Colonic mucosa (tissue), 4 donors: Measurements from ENCODE around the gene SH3RF1. TPM values are rescaled to one million over a fixed set of nuclear protein-coding genes. Genes with fewer than 3 reads are reported as not detected.

Experiments
- DNase-seq: peaks from one replicate; pipeline ENCODE4 v3.0.0-alpha.2; 2020
- H3K27ac ChIP-seq: fragments of 200-600 bp; one replicate; pipeline ENCODE4 v1.8.0; 2021
- H3K27me3 ChIP-seq: fragments of 200-600 bp; one replicate; pipeline ENCODE4 v1.8.0; 2021
- H3K36me3 ChIP-seq: fragments of 200-600 bp; one replicate; pipeline ENCODE4 v1.8.0; 2021
- H3K4me1 ChIP-seq: fragments of 200-600 bp; one replicate; pipeline ENCODE4 v1.8.0; 2021; ENCODE audit warnings: mild to moderate bottlenecking
- H3K4me3 ChIP-seq: fragments of 200-600 bp; one replicate; pipeline ENCODE4 v1.8.0; 2021
- H3K9ac ChIP-seq, 2 donors: one replicate each; pipeline ENCODE4 v1.7.0; 2013; ENCODE audit warnings: control low read depth in 2 of 2, low read depth in 2 of 2, low read length in 2 of 2
- H3K9me3 ChIP-seq: fragments of 200-600 bp; one replicate; pipeline ENCODE4 v1.8.0; 2021
- CTCF ChIP-seq: fragments of 200-600 bp; IDR thresholded peaks from one replicate; pipeline ENCODE4 v1.8.0; 2022; ENCODE audit warnings: antibody characterized with exemption, mild to moderate bottlenecking
- intact Hi-C: fragments of 100-400 bp; cut with DNase I; formaldehyde crosslinking; loops from one replicate; pipeline ENCODE4 v1.14.1; 2022
- total RNA-seq, 2 donors: library from RNA; stranded (reverse); fragmentation: NEBNext Ultra II Directional in 1 of 2; extraction: Animal tissue kit (Norgen Biotek cat#: 25700) in 1 of 2; gene quantifications; one replicate each; pipeline ENCODE4 v1.2.1, GENCODE V29; 2021
- donor health status: healthy.
- donor health status: DM: no; HTN: no; CAD: no.
- donor health status: DM: no; HTN: no; CAD: no.

Gene SH3RF1
- total RNA-seq, 2 donors from 2014 or later: 50.2 to 77.1 TPM

- intact Hi-C loops: no loop called here
These were observed 222.8 kb downstream of the SH3RF1 start for GRCh38 chr4:169047956-169048355.

GRCh38 chr4:169045862-169046584 lies 224.7 kb downstream of the SH3RF1 start:
- no peaks in the 10 kb centered on the region for H3K4me1 ChIP-seq
- H3K9ac ChIP-seq: no peak overlapping the region
- DNase-seq: no peak
- intact Hi-C loops: no loop called here
- no peak overlapping the region for H3K27ac ChIP-seq
- TF ChIP-seq CTCF: no peak
- no peaks in the 10 kb centered on the region for H3K9me3 ChIP-seq
- no peaks in the 10 kb centered on the region for H3K36me3 ChIP-seq
- no peaks in the 10 kb centered on the region for H3K27me3 ChIP-seq
- no peak overlapping the region for H3K4me3 ChIP-seq

More at GRCh38 chr4:169047956-169048355, 222.8 kb downstream of the SH3RF1 start:
- no peak overlapping the region for H3K27ac ChIP-seq
- H3K4me1 ChIP-seq: no peaks in the 10 kb centered on the region
- no peak overlapping the region for H3K4me3 ChIP-seq
- no peaks in the 10 kb centered on the region for H3K36me3 ChIP-seq
- no peak for DNase-seq
- H3K27me3 ChIP-seq: no peaks in the 10 kb centered on the region
- no peaks in the 10 kb centered on the region for H3K9me3 ChIP-seq
- no peak overlapping the region for H3K9ac ChIP-seq
- TF ChIP-seq CTCF: no peak

GRCh38 chr4:169044714-169045447 lies 225.9 kb downstream of the SH3RF1 start:
- no peaks in the 10 kb centered on the region for H3K9me3 ChIP-seq
- H3K4me3 ChIP-seq: no peak overlapping the region
- intact Hi-C loops: no loop called here
- H3K27me3 ChIP-seq: no peaks in the 10 kb centered on the region
- no peaks in the 10 kb centered on the region for H3K36me3 ChIP-seq
- TF ChIP-seq CTCF: no peak
- no peaks in the 10 kb centered on the region for H3K4me1 ChIP-seq
- DNase-seq: no peak
- no peak overlapping the region for H3K9ac ChIP-seq
- H3K27ac ChIP-seq: no peak overlapping the region
